B cell (primary cell): ENCODE results near the gene COA8. TPM values are rescaled to one million over a fixed set of nuclear protein-coding genes. Genes with fewer than 3 reads are reported as not detected.

Experiments used
- ATAC-seq: fragments of 200-7000 bp; cut with Tn5 transposase; one replicate; pipeline ENCODE4 v1.10.0; 2021; ENCODE audit warnings: low read depth, mild to moderate bottlenecking, moderate number of reproducible peaks, moderate library complexity
- CTCF ChIA-PET: fragments of 350-600 bp; sonication (Branson Sonifier 250); formaldehyde crosslinking; loops from one replicate; lab custom pipeline; 2021; ENCODE audit warnings: antibody characterized with exemption, inconsistent platforms; lab: Charles Lee
- POLR2A ChIA-PET: fragments of 350-600 bp; sonication (Branson Sonifier 250); formaldehyde crosslinking; loops from one replicate; lab custom pipeline; 2021; ENCODE audit warnings: antibody characterized with exemption; lab: Charles Lee
- DNase-seq: peaks from one replicate; pipeline ENCODE4 v3.0.0; 2013
- H2AFZ ChIP-seq: 2 replicates; pipeline ENCODE4 v1.6.1; 2012; ENCODE audit warnings: mild to moderate bottlenecking, low read depth, low read length; ENCODE audit not compliant: insufficient read depth, poor library complexity, severe bottlenecking
- H3K27ac ChIP-seq, 2 donors: 1 replicate in 1 of 2; 2 replicates in 1 of 2; pipeline ENCODE4 v1.5.1; 2012 to 2013; ENCODE audit warnings: low read length in 2 of 2, mild to moderate bottlenecking in 2 of 2, moderate library complexity in 1 of 2
- H3K27me3 ChIP-seq, 4 experiments: fragments of 200-600 bp in 1 of 4; sonication (generic) in 1 of 4; replicated peaks in 1 of 4; 1 replicate in 2 of 4; 2 replicates in 2 of 4; pipeline versions ENCODE4 v1.6.1 to v1.7.0; 2013 to 2016; ENCODE audit warnings: low read length in 3 of 4, mild to moderate bottlenecking in 2 of 4, mixed read lengths in 1 of 4, moderate library complexity in 1 of 4; ENCODE audit not compliant: insufficient read depth in 4 of 4, control insufficient read depth in 3 of 4; ENCODE audit errors: control extremely low read depth in 1 of 4
- H3K36me3 ChIP-seq, 2 experiments: replicated peaks in 1 of 2; 1 replicate in 1 of 2; 2 replicates in 1 of 2; pipeline versions ENCODE4 v1.6.1 to v1.7.1; 2013; ENCODE audit warnings: low read length in 1 of 2; ENCODE audit not compliant: insufficient read depth in 2 of 2, control insufficient read depth in 1 of 2; ENCODE audit errors: control extremely low read depth in 1 of 2, extremely low read depth in 1 of 2
- H3K4me1 ChIP-seq, 2 donors: fragments of 200-600 bp in 1 of 2; sonication (generic) in 1 of 2; 1 replicate in 1 of 2; 2 replicates in 1 of 2; pipeline versions ENCODE4 v1.5.1 to v1.6.1; 2013 to 2017; ENCODE audit warnings: low read length in 2 of 2; ENCODE audit not compliant: control insufficient read depth in 2 of 2, insufficient read depth in 2 of 2
- H3K4me2 ChIP-seq: replicated peaks from 2 replicates; pipeline ENCODE3; 2012; ENCODE audit warnings: mild to moderate bottlenecking, low read depth, low read length; ENCODE audit not compliant: poor library complexity, severe bottlenecking
- H3K4me3 ChIP-seq, 5 experiments: fragments of 200-600 bp in 1 of 5; sonication (generic) in 1 of 5; 1 replicate in 3 of 5; 2 replicates in 2 of 5; pipeline versions ENCODE4 v1.5.1 to v1.7.0; 2011 to 2016; ENCODE audit warnings: low read length in 4 of 5, mild to moderate bottlenecking in 4 of 5, low read depth in 2 of 5, control low read depth in 1 of 5, moderate library complexity in 1 of 5; ENCODE audit not compliant: insufficient read depth in 1 of 5; ENCODE audit errors: control extremely low read depth in 1 of 5, extremely low read depth in 1 of 5
- H3K79me2 ChIP-seq: fragments of 200-600 bp; sonication (generic); one replicate; pipeline ENCODE4 v1.6.0; 2016; ENCODE audit warnings: low read length; ENCODE audit not compliant: control insufficient read depth, insufficient read depth
- H3K9ac ChIP-seq: fragments of 200-600 bp; sonication (generic); 2 replicates; pipeline ENCODE4 v1.6.1; 2017; ENCODE audit warnings: mild to moderate bottlenecking, low read length, moderate library complexity
- H3K9me3 ChIP-seq, 3 donors: one replicate each; pipeline versions ENCODE4 v1.6.1 to v1.7.1; 2013; ENCODE audit warnings: low read length in 2 of 3; ENCODE audit not compliant: control insufficient read depth in 2 of 3, insufficient read depth in 1 of 3; ENCODE audit errors: control extremely low read depth in 1 of 3
- H4K20me1 ChIP-seq: 2 replicates; pipeline ENCODE4 v1.6.0; 2012; ENCODE audit warnings: mild to moderate bottlenecking, low read length; ENCODE audit not compliant: insufficient read depth, control insufficient read depth, poor library complexity, severe bottlenecking
- H3K27ac Mint-ChIP-seq: one replicate; pipeline ENCODE4 v1.8.0; 2021; ENCODE audit warnings: mixed read lengths
- H3K27me3 Mint-ChIP-seq: one replicate; pipeline ENCODE4 v1.8.0; 2021; ENCODE audit warnings: mixed read lengths
- H3K4me1 Mint-ChIP-seq: one replicate; pipeline ENCODE4 v1.8.0; 2021; ENCODE audit warnings: mixed read lengths
- H3K4me3 Mint-ChIP-seq: one replicate; pipeline ENCODE4 v1.8.0; 2021; ENCODE audit warnings: mixed read lengths
- H3K9me3 Mint-ChIP-seq: one replicate; pipeline ENCODE4 v1.8.0; 2022; ENCODE audit warnings: mixed read lengths; ENCODE audit not compliant: insufficient read depth
- CTCF ChIP-seq: fragments of 200-600 bp; IDR thresholded peaks from one replicate; pipeline ENCODE4 v1.8.0; 2022; ENCODE audit warnings: antibody characterized with exemption, mild to moderate bottlenecking
- EZH2 ChIP-seq: IDR thresholded peaks from 2 replicates; pipeline ENCODE4 v1.6.1; 2012; ENCODE audit warnings: borderline replicate concordance, low read depth, mild to moderate bottlenecking, moderate library complexity, low read length; ENCODE audit not compliant: insufficient read depth, poor library complexity, severe bottlenecking
- WGBS: methylation state at CpG from one replicate; pipeline ENCODE4 v1.1.5; 2013; ENCODE audit warnings: missing lambda C conversion rate; ENCODE audit not compliant: insufficient coverage; 5-methylcytosine and 5-hydroxymethylcytosine counted together
- intact Hi-C: fragments of 100-400 bp; cut with micrococcal nuclease; formaldehyde crosslinking; loops from one replicate; pipeline ENCODE4 v1.10.0; 2022
- polyA plus RNA-seq: library from polyadenylated mRNA; depleted of rRNA; stranded (reverse); fragments of >200 nt; gene quantifications from 2 replicates; pipeline ENCODE4 v1.2.3, GENCODE V29; 2012
- total RNA-seq, 2 donors: library from RNA; stranded (reverse); fragments of 120-200 nt in 1 of 2; gene quantifications; 1 replicate in 1 of 2; 2 replicates in 1 of 2; pipeline versions ENCODE4 v1.2.3 to v1.2.4, GENCODE V29; 2013 to 2022

Gene COA8
- total and polyA plus RNA-seq, 2 donors (not counting 1 experiment from before 2014, with no cell fraction given) = 7.5 to 24.9 TPM

- Histone ChIP-seq H3K4me3 (no peak overlapping the region), H3K36me3 (no peaks in the 10 kb centered on the region), H3K9me3 (no peaks in the 10 kb centered on the region), H3K4me2 (peak overlapping the region; percentile 99), H3K79me2 (peaks cover 42% of the 10 kb centered on the region), H3K27ac (no peak overlapping the region), H3K9ac (no peak overlapping the region), H4K20me1 (peaks cover 25% of the 10 kb centered on the region), H2AFZ (peak overlapping the region; percentile 92), H3K27me3 (no peaks in the 10 kb centered on the region), H3K4me1 (peaks cover 49 to 53% of the 10 kb centered on the region in 2 donors)
- Mint-ChIP-seq H3K9me3 (no peaks in the 10 kb centered on the region), H3K4me1 (peaks cover 56% of the 10 kb centered on the region), H3K27ac (peak overlapping the region; percentile 95), H3K27me3 (no peaks in the 10 kb centered on the region), H3K4me3 (peak overlapping the region; percentile 88)
- DNase-seq (no peak), ATAC-seq (no peak)
- no peak for TF ChIP-seq EZH2
- intact Hi-C loops = loop anchor here (5.0 kb wide), 2 partner anchors 70 to 240 kb away; partner anchors contain the start of gene MARK3
- POLR2A ChIA-PET = no interaction called here
- CTCF ChIA-PET = no interaction called here
- WGBS = 96% methylated on average over 8 of the region's 16 CpGs
Measured at GRCh38 chr14:103627073-103628025, 64.6 kb downstream of the COA8 start.

DNA sequence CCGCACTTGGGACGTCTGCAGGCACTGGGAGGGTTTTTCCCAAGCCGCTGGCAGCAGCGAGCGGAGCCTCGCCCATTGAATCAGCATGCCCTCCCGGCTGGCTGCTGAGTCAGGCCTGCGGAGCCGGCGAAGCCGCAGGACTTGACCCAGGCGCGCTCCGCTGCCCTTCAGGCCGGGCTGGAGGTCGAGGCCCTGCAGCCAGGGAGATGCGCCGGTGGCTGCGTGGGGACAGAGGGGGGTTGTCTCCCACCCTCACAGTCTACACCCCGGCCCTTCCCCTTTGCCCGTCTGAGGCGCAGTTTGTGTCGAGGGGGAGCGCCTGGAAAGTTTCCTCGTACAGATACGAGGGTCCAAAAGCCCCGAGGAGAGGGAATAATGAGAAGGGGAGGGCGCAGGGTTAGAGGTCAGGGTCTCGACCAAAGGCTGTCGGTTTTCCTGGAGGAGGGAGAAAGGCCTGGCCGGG is 65.5 kb downstream of the COA8 start:
- no peaks in the 10 kb centered on the region for H3K36me3 ChIP-seq
- H3K27ac Mint-ChIP-seq = peak overlapping the region; percentile 95
- no peaks in the 10 kb centered on the region for H3K27me3 Mint-ChIP-seq
- 9% methylated on average over 20 of the region's 31 CpGs for WGBS
- TF ChIP-seq EZH2 (no peak), CTCF (no peak)
- H3K4me1 ChIP-seq = peaks cover 47 to 51% of the 10 kb centered on the region in 2 donors
- peaks cover 27% of the 10 kb centered on the region for H4K20me1 ChIP-seq
- peak overlapping the region; percentile 73 to 83 for H3K27ac ChIP-seq
- H2AFZ ChIP-seq = peak overlapping the region; percentile 92
- peak overlapping the region; percentile 90 for H3K9ac ChIP-seq
- peaks cover 57% of the 10 kb centered on the region for H3K4me1 Mint-ChIP-seq
- peak; percentile 54 for DNase-seq
- intact Hi-C loops = loop anchor here (5.0 kb wide), 2 partner anchors 69 to 241 kb away; partner anchors contain the start of gene MARK3
- peak overlapping the region; percentile 88 for H3K4me3 Mint-ChIP-seq
- no peaks in the 10 kb centered on the region for H3K27me3 ChIP-seq
- H3K4me2 ChIP-seq = peak overlapping the region; percentile 99
- peak; percentile 3 for ATAC-seq
- no peaks in the 10 kb centered on the region for H3K9me3 ChIP-seq
- no peaks in the 10 kb centered on the region for H3K9me3 Mint-ChIP-seq
- H3K4me3 ChIP-seq = peak overlapping the region in 4 of 5 experiments; percentile 71 to 86 (median 80)
- peaks cover 51% of the 10 kb centered on the region for H3K79me2 ChIP-seq
- ChIA-PET CTCF (no interaction called here), POLR2A (interaction anchor here (0.7 to 1.1 kb wide), 2 partner anchors 63 to 294 kb away, joined by 3 to 5 read pairs; partner anchors contain the start of gene EIF5)
